Stimulated activated CD4-positive, alpha-beta T cell treated with anti-CD3 and anti-CD28 coated beads, Interleukin-1b, Interleukin-23, amount 100 ng/mL, for 4 hours (primary cell): Measurements from ENCODE around the gene NOL4L.
A peak's percentile ranks its signal among the peaks of the same experiment; 100 is the strongest.

Experiments
- DNase-seq, 2 donors: peaks; one replicate each; pipeline ENCODE4 v3.0.0-alpha.2; 2020; ENCODE audit warnings: low read depth in 2 of 2

Gene NOL4L

GRCh38 chr20:32483351-32484224 is 101.5 kb downstream of the NOL4L start:
- DNase-seq, result peak; percentile 46 to 65

GRCh38 chr20:32482442-32483261 is 102.5 kb downstream of the NOL4L start:
- peak in 1 of 2 donors; percentile 22 for DNase-seq

GRCh38 chr20:32482143-32482441 is 103.0 kb downstream of the NOL4L start:
- DNase-seq, result no peak

GRCh38 chr20:32481311-32482142 is 103.6 kb downstream of the NOL4L start:
- no peak for DNase-seq

GRCh38 chr20:32480371-32481241 is 104.5 kb downstream of the NOL4L start:
- no peak for DNase-seq

GRCh38 chr20:32479697-32480171 is 105.4 kb downstream of the NOL4L start:
- no peak for DNase-seq

- DNase-seq, result no peak
These were observed 106.1 kb downstream of the NOL4L start for GRCh38 chr20:32479012-32479411.

GRCh38 chr20:32478576-32478975 is 106.6 kb downstream of the NOL4L start:
- no peak for DNase-seq

GRCh38 chr20:32477594-32478512 is 107.3 kb downstream of the NOL4L start:
- no peak for DNase-seq

GRCh38 chr20:32476684-32477593 is 108.2 kb downstream of the NOL4L start:
- DNase-seq, result no peak

- no peak for DNase-seq
These were observed 109.9 kb downstream of the NOL4L start for GRCh38 chr20:32474967-32475811.

- no peak for DNase-seq
These were observed 110.5 kb downstream of the NOL4L start for GRCh38 chr20:32474717-32474966.

- DNase-seq, result no peak
These were observed 111.0 kb downstream of the NOL4L start for GRCh38 chr20:32474009-32474716.

- DNase-seq, result no peak
These were observed 111.7 kb downstream of the NOL4L start for GRCh38 chr20:32473231-32474008.

GRCh38 chr20:32472581-32473207 is 112.4 kb downstream of the NOL4L start:
- no peak for DNase-seq

GRCh38 chr20:32470940-32471339 is 114.2 kb downstream of the NOL4L start:
- DNase-seq, result no peak
